Osteocyte (in vitro differentiated cells): ENCODE results near the gene FGD4. TPM values are rescaled to one million over a fixed set of nuclear protein-coding genes. Genes with fewer than 3 reads are reported as not detected.
A peak's percentile ranks its signal among the peaks of the same experiment; 100 is the strongest.
"Not testable (repeated sequence)": the region's sequence is repeated elsewhere in the genome, so short reads cannot be mapped to it uniquely, and the experiment has no call there.

Experiments used
- DNase-seq: peaks from one replicate; pipeline ENCODE4 v3.0.0; 2021; ENCODE audit warnings: mixed read lengths; ENCODE audit not compliant: unreplicated experiment; ENCODE audit errors: extremely low spot score
- H3K27ac Mint-ChIP-seq: one replicate; pipeline ENCODE4 v1.8.0; 2021; ENCODE audit warnings: mild to moderate bottlenecking, mixed read lengths; ENCODE audit not compliant: unreplicated experiment
- H3K27me3 Mint-ChIP-seq: one replicate; pipeline ENCODE4 v1.8.0; 2021; ENCODE audit warnings: mixed read lengths; ENCODE audit not compliant: unreplicated experiment
- H3K36me3 Mint-ChIP-seq: one replicate; pipeline ENCODE4 v1.8.0; 2021; ENCODE audit warnings: mixed read lengths; ENCODE audit not compliant: unreplicated experiment
- H3K4me1 Mint-ChIP-seq: one replicate; pipeline ENCODE4 v1.8.0; 2021; ENCODE audit warnings: mixed read lengths; ENCODE audit not compliant: unreplicated experiment
- H3K4me3 Mint-ChIP-seq: one replicate; pipeline ENCODE4 v1.8.0; 2021; ENCODE audit warnings: mild to moderate bottlenecking, moderate library complexity, mixed read lengths; ENCODE audit not compliant: unreplicated experiment
- H3K9me3 Mint-ChIP-seq: one replicate; pipeline ENCODE4 v1.8.0; 2021; ENCODE audit warnings: mixed read lengths; ENCODE audit not compliant: unreplicated experiment
- total RNA-seq: library from RNA; stranded (reverse); gene quantifications from 2 replicates; pipeline ENCODE4 v1.2.1, GENCODE V29; 2021
- TF ChIP-seq, protein P1 (sequence below): fragments of 200-600 bp; sonication (generic); IDR thresholded peaks from 2 replicates; pipeline ENCODE4 v1.5.0; 2021; ENCODE audit warnings: antibody characterized with exemption, mild to moderate bottlenecking, moderate library complexity

The FGD4 gene
- total RNA-seq, 1 donor from 2014 or later: 8.0 TPM

DNA sequence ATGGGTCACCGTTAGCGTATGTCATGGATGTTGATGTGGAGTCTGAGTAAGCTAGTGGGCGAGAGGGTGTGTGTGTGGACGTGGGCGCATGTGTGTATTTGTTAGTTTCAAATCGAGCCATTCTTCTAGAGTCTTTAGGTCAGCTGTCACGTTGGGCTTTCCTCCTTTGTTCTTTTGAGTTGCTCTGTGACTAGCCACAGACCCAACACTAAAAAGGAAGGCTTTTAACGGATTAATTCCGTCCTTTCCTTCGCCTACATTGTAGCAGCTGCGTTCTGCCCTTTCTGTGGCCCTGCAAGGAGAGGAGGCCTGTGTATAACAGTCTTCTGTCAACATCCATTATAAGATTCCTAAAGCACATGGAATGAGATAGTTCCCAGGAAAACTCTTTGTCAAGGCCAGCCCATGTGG, 162.6 kb downstream of the FGD4 start:
- TF ChIP-seq, protein P1, sequence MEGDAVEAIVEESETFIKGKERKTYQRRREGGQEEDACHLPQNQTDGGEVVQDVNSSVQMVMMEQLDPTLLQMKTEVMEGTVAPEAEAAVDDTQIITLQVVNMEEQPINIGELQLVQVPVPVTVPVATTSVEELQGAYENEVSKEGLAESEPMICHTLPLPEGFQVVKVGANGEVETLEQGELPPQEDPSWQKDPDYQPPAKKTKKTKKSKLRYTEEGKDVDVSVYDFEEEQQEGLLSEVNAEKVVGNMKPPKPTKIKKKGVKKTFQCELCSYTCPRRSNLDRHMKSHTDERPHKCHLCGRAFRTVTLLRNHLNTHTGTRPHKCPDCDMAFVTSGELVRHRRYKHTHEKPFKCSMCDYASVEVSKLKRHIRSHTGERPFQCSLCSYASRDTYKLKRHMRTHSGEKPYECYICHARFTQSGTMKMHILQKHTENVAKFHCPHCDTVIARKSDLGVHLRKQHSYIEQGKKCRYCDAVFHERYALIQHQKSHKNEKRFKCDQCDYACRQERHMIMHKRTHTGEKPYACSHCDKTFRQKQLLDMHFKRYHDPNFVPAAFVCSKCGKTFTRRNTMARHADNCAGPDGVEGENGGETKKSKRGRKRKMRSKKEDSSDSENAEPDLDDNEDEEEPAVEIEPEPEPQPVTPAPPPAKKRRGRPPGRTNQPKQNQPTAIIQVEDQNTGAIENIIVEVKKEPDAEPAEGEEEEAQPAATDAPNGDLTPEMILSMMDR: no peak
- DNase-seq: no peak
- Mint-ChIP-seq H3K27ac (peak overlapping the region; percentile 83), H3K36me3 (peaks cover 3% of the 10 kb centered on the region), H3K9me3 (no peaks in the 10 kb centered on the region), H3K4me1 (peaks cover 39% of the 10 kb centered on the region), H3K27me3 (no peaks in the 10 kb centered on the region), H3K4me3 (no peak overlapping the region)

DNA sequence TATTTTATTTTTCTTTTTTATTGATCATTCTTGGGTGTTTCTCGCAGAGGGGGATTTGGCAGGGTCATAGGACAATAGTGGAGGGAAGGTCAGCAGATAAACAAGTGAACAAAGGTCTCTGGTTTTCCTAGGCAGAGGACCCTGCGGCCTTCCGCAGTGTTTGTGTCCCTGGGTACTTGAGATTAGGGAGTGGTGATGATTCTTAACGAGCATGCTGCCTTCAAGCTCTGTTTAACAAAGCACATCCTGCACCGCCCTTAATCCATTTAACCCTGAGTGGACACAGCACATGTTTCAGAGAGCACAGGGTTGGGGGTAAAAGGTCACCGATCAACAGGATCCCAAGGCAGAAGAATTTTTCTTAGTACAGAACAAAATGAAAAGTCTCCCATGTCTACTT, 163.1 kb downstream of the FGD4 start:
- DNase-seq, H3K9me3 Mint-ChIP-seq, H3K4me3 Mint-ChIP-seq, H3K27me3 Mint-ChIP-seq, H3K36me3 Mint-ChIP-seq: not testable (repeated sequence)
- Mint-ChIP-seq H3K27ac (peak overlapping the region; percentile 83), H3K4me1 (peaks cover 44% of the 10 kb centered on the region)

DNA sequence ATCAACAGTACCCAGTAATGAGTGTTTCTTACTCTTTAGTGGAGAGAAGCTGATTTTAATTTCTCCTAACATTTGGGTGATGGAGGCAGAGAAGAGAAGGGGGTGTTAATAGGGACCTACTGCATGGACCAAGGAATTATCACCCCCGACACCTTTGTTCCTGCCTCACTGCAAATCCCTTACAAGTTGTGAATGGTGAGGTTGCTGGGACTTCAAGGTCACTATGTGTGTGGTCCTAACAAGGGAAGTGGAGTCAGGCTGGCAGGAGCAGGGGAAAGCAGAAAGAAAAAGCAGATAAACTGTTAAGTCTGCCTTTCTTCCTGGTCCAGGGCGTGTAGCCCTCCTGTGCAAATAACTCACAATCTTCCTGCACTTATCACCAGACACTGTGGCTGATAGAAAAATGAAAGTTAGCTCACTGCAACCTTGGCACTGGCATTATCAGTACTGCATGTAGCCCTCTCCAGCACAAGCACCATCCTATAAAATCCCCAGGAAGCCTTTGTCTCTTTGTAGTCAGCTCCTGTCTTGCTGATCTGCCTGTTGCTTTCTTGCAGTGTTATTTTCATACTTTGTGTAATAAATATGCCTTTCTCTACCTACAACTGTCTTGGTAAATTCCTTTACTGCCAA, 167.4 kb downstream of the FGD4 start:
- Mint-ChIP-seq H3K27me3 (no peaks in the 10 kb centered on the region), H3K4me3 (no peak overlapping the region), H3K36me3 (peaks cover 3% of the 10 kb centered on the region), H3K27ac (no peak overlapping the region), H3K4me1 (peaks cover 37% of the 10 kb centered on the region), H3K9me3 (no peaks in the 10 kb centered on the region)
- no peak for DNase-seq
- TF ChIP-seq, protein P1: no peak

DNA sequence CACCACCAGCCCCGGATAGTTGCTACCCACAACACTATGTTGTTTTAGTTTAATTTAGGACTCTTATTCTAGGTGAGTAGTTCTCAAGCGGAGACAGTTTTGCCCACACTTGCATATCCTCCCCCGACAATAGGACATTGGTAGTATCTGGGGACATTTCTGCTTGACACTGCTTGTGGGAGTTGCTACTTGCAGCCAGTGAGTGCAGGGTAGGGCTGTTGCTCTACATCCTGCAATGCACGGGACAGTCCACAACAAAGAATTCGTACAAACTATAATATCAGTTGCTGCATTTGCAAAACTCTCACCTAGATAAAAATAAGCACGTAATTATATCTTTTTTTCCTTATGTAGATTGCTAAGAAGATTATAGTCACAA, 167.9 kb downstream of the FGD4 start:
- H3K4me3 Mint-ChIP-seq: no peak overlapping the region
- no peak overlapping the region for H3K27ac Mint-ChIP-seq
- H3K9me3 Mint-ChIP-seq: no peaks in the 10 kb centered on the region
- H3K4me1 Mint-ChIP-seq: peaks cover 32% of the 10 kb centered on the region
- DNase-seq: no peak
- TF ChIP-seq, protein P1: no peak
- H3K27me3 Mint-ChIP-seq: no peaks in the 10 kb centered on the region
- peaks cover 3% of the 10 kb centered on the region for H3K36me3 Mint-ChIP-seq

DNA sequence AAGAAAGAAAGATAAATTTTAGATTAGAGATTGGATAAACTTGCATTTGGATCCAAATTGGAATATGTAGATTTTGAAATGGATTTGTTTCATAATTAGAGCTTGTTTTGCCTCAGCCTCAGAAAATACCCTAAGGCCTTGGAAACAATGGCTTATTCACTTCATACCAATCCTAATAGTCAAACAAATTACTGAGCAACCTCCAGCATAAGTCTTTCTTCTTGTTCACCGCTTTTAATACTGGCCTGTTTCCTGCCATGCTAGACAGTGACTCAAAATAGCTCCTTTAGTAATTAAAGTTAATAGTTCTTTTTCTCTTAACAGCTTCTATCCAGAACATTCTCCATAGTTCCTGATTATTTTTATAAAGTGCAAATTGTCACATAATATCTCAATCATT, 168.9 kb downstream of the FGD4 start:
- H3K36me3 Mint-ChIP-seq: peaks cover 3% of the 10 kb centered on the region
- peak overlapping the region; percentile 68 for H3K27ac Mint-ChIP-seq
- no peak overlapping the region for H3K4me3 Mint-ChIP-seq
- H3K4me1 Mint-ChIP-seq: peaks cover 30% of the 10 kb centered on the region
- H3K27me3 Mint-ChIP-seq: no peaks in the 10 kb centered on the region
- TF ChIP-seq, protein P1: no peak
- H3K9me3 Mint-ChIP-seq: no peaks in the 10 kb centered on the region
- DNase-seq: no peak

DNA sequence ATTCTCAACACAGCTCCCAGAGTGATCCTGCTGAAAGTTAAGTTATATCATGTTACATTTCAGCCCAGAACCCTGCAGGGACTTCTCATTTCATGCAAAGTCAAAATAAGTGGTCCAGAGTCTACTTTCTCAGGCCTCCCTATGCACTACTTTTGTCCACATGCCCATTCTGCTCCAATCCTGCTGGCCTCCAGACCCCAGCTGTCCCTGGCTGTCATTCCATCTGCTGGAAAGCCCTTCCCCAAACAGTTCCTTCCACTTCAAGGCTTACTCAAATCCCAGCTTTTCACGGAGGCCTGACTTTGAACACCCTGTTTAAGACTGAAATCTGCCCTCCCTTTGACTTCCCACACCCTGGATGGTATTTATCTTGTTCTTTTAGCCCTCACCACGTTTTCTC, 169.9 kb downstream of the FGD4 start:
- Mint-ChIP-seq H3K4me3 (no peak overlapping the region), H3K27me3 (no peaks in the 10 kb centered on the region), H3K9me3 (no peaks in the 10 kb centered on the region), H3K4me1 (peaks cover 30% of the 10 kb centered on the region), H3K36me3 (peaks cover 2% of the 10 kb centered on the region), H3K27ac (peak overlapping the region; percentile 68)
- TF ChIP-seq, protein P1: no peak
- DNase-seq: no peak
